Spleen (tissue), 11 donors: Measurements from ENCODE around the gene KIFC1. TPM values are rescaled to one million over a fixed set of nuclear protein-coding genes. Genes with fewer than 3 reads are reported as not detected.

Experiments
- DNase-seq: peaks from one replicate; pipeline ENCODE4 v3.0.0-alpha.2; 2020
- H3K27ac ChIP-seq, 8 donors: fragments of 200-600 bp; sonication (generic) in 7 of 8; 1 replicate in 4 of 8; 2 replicates in 4 of 8; pipeline versions ENCODE4 v1.5.0 to v1.8.0; 2016 to 2021; ENCODE audit warnings: inconsistent platforms in 4 of 8, mild to moderate bottlenecking in 4 of 8, moderate library complexity in 1 of 8
- H3K27me3 ChIP-seq, 7 donors: fragments of 200-600 bp; sonication (generic) in 6 of 7; replicated peaks in 1 of 7; 1 replicate in 4 of 7; 2 replicates in 3 of 7; pipeline versions ENCODE4 v1.5.0 to v1.8.0; 2016 to 2021; ENCODE audit warnings: inconsistent platforms in 3 of 7, mild to moderate bottlenecking in 1 of 7
- H3K36me3 ChIP-seq, 6 donors: fragments of 200-600 bp; sonication (generic) in 5 of 6; 1 replicate in 4 of 6; 2 replicates in 2 of 6; pipeline versions ENCODE4 v1.5.0 to v1.8.0; 2016 to 2021; ENCODE audit warnings: inconsistent platforms in 2 of 6
- H3K4me1 ChIP-seq, 6 donors: fragments of 200-600 bp; sonication (generic) in 5 of 6; 1 replicate in 3 of 6; 2 replicates in 3 of 6; pipeline versions ENCODE4 v1.5.0 to v1.8.0; 2016 to 2021; ENCODE audit warnings: inconsistent platforms in 3 of 6
- H3K4me3 ChIP-seq, 8 donors: fragments of 200-600 bp; sonication (generic) in 7 of 8; 1 replicate in 4 of 8; 2 replicates in 4 of 8; pipeline versions ENCODE4 v1.5.0 to v1.8.0; 2016 to 2021; ENCODE audit warnings: inconsistent platforms in 4 of 8, mild to moderate bottlenecking in 4 of 8, moderate library complexity in 2 of 8
- H3K9me3 ChIP-seq, 8 donors: fragments of 200-600 bp; sonication (generic) in 7 of 8; 1 replicate in 4 of 8; 2 replicates in 4 of 8; pipeline versions ENCODE4 v1.5.0 to v1.8.0; 2016 to 2021; ENCODE audit warnings: inconsistent platforms in 4 of 8
- POLR2A ChIP-seq, 3 donors: fragments of 450-650 bp; IDR thresholded peaks; one replicate each; pipeline ENCODE4 v1.5.1; 2017; ENCODE audit warnings: antibody characterized with exemption in 3 of 3, mild to moderate bottlenecking in 1 of 3
- POLR2AphosphoS5 ChIP-seq, 3 donors: sonication (generic); formaldehyde crosslinking; IDR thresholded peaks; one replicate each; pipeline ENCODE4 v1.5.1; 2017; ENCODE audit warnings: antibody characterized with exemption in 3 of 3
- WGBS, 5 donors: extraction: QIAGEN DNeasy Blood & Tissue Kit in 3 of 5; methylation state at CpG; one replicate each; pipeline versions ENCODE4 v1.1.5 to v1.1.7; 2013 to 2018; 5-methylcytosine and 5-hydroxymethylcytosine counted together
- intact Hi-C: fragments of 100-400 bp; cut with DNase I; formaldehyde crosslinking; loops from one replicate; pipeline ENCODE4 v1.15.0; 2023; ENCODE audit warnings: low total_unique reads
- polyA plus RNA-seq, 3 donors: library from polyadenylated mRNA; stranded (reverse); fragments of 200-250 nt; gene quantifications; one replicate each; pipeline ENCODE4 v1.2.1, GENCODE V29; 2013
- total RNA-seq, 7 donors: library from RNA; depleted of rRNA in 3 of 7; stranded (reverse); fragments of >200 nt in 3 of 7; fragmentation: NEBNext Ultra II Directional in 4 of 7; extraction: Animal tissue kit (Norgen Biotek cat#: 25700) in 4 of 7; gene quantifications; one replicate each; pipeline versions ENCODE4 v1.1.0 to v1.2.1, GENCODE V29; 2016 to 2021
- TF ChIP-seq, protein P1 (sequence below), 11 experiments: fragments of 200-600 bp in 7 of 11; fragments of 450-650 bp in 4 of 11; sonication (generic) in 4 of 11; IDR thresholded peaks in 8 of 11; conservative IDR thresholded peaks in 3 of 11; 1 replicate in 7 of 11; 2 replicates in 4 of 11; pipeline versions ENCODE4 v1.4.0 to v1.8.0; 2016 to 2021; ENCODE audit warnings: antibody characterized with exemption in 11 of 11, inconsistent platforms in 4 of 11, mild to moderate bottlenecking in 1 of 11
- donor health status: healthy with polysubstance abuse.
- donor health status: DM: no; HTN: no; CAD: no; lungs with moderate emphysema.
- donor health status: DM: no; HTN: no; CAD: no.
- donor health status: Bipolar disorder and iron deficiency.
- donor health status: healthy.
- donor health status: DM: no; HTN: no; CAD: no.
- donor health status: DM: yes; HTN: yes; CAD: no.

The KIFC1 gene
- total and polyA plus RNA-seq, 10 donors = 1.2 to 11.3 (median 5.4) TPM

- DNase-seq = peak; percentile 69
- Histone ChIP-seq H3K27ac (peak overlapping the region; percentile 91 to 99 (median 96)), H3K27me3 (peaks cover 0 to 6% (median 0%) of the 10 kb centered on the region in 7 donors), H3K4me1 (peaks cover 35 to 57% (median 53%) of the 10 kb centered on the region in 6 donors), H3K36me3 (peaks cover 0 to 29% (median 26%) of the 10 kb centered on the region in 6 donors), H3K4me3 (peak overlapping the region in 6 of 8 donors; percentile 17 to 80 (median 66)), H3K9me3 (no peaks in the 10 kb centered on the region)
- TF ChIP-seq POLR2AphosphoS5 (IDR thresholded peaks at IDR 0.05) (no peak), POLR2A (IDR thresholded peaks at IDR 0.05) (no peak)
- TF ChIP-seq, protein P1, sequence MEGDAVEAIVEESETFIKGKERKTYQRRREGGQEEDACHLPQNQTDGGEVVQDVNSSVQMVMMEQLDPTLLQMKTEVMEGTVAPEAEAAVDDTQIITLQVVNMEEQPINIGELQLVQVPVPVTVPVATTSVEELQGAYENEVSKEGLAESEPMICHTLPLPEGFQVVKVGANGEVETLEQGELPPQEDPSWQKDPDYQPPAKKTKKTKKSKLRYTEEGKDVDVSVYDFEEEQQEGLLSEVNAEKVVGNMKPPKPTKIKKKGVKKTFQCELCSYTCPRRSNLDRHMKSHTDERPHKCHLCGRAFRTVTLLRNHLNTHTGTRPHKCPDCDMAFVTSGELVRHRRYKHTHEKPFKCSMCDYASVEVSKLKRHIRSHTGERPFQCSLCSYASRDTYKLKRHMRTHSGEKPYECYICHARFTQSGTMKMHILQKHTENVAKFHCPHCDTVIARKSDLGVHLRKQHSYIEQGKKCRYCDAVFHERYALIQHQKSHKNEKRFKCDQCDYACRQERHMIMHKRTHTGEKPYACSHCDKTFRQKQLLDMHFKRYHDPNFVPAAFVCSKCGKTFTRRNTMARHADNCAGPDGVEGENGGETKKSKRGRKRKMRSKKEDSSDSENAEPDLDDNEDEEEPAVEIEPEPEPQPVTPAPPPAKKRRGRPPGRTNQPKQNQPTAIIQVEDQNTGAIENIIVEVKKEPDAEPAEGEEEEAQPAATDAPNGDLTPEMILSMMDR (IDR thresholded peaks at IDR 0.05 in 8 of 11, conservative IDR thresholded peaks at IDR 0.05 in 3 of 11) = no peak
- intact Hi-C loops = no loop called here
- WGBS, 5 donors = 22 to 44% (median 38%) methylated on average over 8 of the region's 8 CpGs
Measured at GRCh38 chr6:33418690-33419291, 27.2 kb downstream of the KIFC1 start.

DNA sequence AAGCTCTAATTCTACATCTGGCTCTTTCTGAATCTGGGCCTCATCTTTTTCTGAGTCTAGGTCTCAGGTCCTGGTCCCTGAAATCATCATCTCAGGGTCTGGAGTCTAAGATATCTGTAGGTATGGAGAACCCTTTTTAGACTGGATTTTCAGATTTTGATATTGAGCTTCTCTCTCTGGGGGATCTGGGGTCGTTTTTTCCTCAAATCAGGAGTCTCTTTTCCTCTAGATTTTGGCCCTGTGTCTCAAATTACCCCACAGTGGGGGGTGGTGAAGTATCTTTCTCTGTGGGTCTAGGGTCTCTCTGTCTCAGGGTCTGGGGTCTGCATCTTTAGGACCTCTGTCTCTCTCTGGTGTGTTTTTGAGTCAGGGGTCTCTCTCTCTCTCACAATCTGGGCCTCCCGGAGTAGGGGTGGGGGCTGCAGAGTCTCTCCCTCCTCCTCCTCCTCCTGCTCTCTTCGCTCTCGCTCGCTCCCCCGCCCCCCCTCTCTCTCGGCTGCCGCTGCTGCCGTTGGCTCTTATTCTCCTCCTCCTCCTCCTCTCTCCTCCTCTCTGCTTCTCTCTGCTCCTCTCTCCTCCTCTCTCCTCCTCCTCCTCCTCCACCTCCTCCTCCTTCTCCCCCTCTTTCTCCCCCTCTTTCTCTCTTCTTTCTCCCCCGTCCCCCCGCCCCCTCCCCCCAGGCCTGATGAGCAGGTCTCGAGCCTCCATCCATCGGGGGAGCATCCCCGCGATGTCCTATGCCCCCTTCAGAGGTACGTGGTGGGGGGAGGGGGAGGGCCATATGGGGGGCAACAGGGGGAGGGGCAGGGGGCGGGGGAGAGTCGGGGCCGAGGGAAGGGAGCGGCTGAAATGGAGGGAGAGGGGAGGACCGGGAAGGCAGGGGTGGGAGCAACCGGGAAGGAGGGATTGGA is 28.2 kb downstream of the KIFC1 start, which contains the start of gene SYNGAP1:
TSS of gene SYNGAP1 (plus strand) at position 486 of the 911 bp plus-strand sequence. CDS start at position 686, 200 bp downstream.
- Histone ChIP-seq H3K4me1 (peaks cover 25 to 54% (median 46%) of the 10 kb centered on the region in 6 donors), H3K9me3 (no peaks in the 10 kb centered on the region), H3K36me3 (peaks cover 0 to 19% (median 15%) of the 10 kb centered on the region in 6 donors), H3K4me3 (peak within 1 kb of the TSS in 3 of 8 donors; percentile 17 to 75 (median 19)), H3K27me3 (peaks cover 0 to 6% (median 0%) of the 10 kb centered on the region in 7 donors), H3K27ac (peak within 1 kb of the TSS; percentile 91 to 99 (median 96))
- TF ChIP-seq POLR2A (IDR thresholded peaks at IDR 0.05) = no peak
- no peak for TF ChIP-seq POLR2AphosphoS5 (IDR thresholded peaks at IDR 0.05)
- TF ChIP-seq, protein P1 (IDR thresholded peaks at IDR 0.05 in 8 of 11, conservative IDR thresholded peaks at IDR 0.05 in 3 of 11) = no peak
- intact Hi-C loops = no loop called here
- DNase-seq = peak; percentile 81
- WGBS, 5 donors = 4 to 13% (median 5%) methylated on average over 20 to 22 of the region's 22 CpGs

DNA sequence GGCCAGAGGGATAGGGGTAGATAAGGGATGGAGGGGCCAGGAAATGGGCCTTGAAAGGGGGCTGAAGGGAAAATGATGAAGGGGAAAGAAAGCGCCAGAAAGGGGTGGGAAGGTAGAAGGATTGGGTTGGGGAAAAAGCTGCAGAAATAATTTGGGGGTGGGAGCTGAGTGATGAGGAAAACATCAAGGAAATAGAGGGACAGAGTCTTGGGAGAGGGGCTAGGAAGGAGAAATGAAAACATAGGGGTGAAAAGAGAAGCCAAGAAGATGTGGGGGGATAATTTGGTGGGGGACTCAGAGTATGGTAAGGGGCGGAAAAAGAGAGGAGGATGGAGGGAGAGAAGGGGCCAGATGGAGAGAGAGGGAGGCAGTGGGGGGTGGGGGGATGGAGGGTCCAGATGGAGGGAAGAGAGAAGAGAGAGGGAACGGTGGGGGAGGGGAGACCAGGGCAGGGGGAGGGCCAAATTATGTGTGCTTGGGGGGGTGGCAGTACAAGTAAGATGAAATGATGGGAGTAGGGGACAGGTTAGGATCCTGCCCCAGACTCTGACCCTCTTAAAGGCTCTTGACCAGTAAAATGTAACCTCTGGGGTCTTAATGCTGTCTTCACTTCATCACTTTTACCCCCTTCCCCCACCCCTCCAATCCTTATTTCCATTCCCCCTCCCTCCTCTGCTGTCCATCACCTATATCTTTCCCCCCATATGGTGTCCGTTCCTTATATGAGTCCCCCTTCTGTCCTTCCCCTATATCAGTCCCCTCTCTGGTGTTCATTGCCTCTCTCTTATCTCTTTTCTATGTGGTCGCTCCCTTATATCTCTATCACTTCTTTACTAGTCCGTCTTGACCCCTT is 29.1 kb downstream of the KIFC1 start:
- DNase-seq = no peak
- Histone ChIP-seq H3K27ac (peak overlapping the region in 3 of 8 donors; percentile 18 to 99 (median 54)), H3K27me3 (peaks cover 0 to 6% (median 0%) of the 10 kb centered on the region in 7 donors), H3K36me3 (peaks cover 0 to 10% (median 6%) of the 10 kb centered on the region in 6 donors), H3K4me1 (peaks cover 23 to 54% (median 43%) of the 10 kb centered on the region in 6 donors), H3K4me3 (peak overlapping the region in 3 of 8 donors; percentile 17 to 54 (median 19)), H3K9me3 (no peaks in the 10 kb centered on the region)
- TF ChIP-seq POLR2A (IDR thresholded peaks at IDR 0.05) (no peak), POLR2AphosphoS5 (IDR thresholded peaks at IDR 0.05) (no peak)
- TF ChIP-seq, protein P1 (IDR thresholded peaks at IDR 0.05 in 8 of 11, conservative IDR thresholded peaks at IDR 0.05 in 3 of 11) = no peak
- WGBS, 5 donors = 70 to 80% (median 73%) methylated on average over 6 of the region's 6 CpGs
- intact Hi-C loops = no loop called here
